LNCAP (cell line): ENCODE data around the gene LAMA5.

ENCODE experiments used
- CTCF ChIP-seq: fragments of 450-650 bp; IDR thresholded peaks from 2 replicates; pipeline ENCODE4 v1.5.1; 2017; ENCODE audit warnings: mild to moderate bottlenecking

LAMA5 gene

GRCh38 chr20:62294516-62294915, 72.6 kb downstream of the LAMA5 start:
- no peak for TF ChIP-seq CTCF

GRCh38 chr20:62293946-62294345, 73.2 kb downstream of the LAMA5 start:
- TF ChIP-seq CTCF, result no peak

- no peak for TF ChIP-seq CTCF
These were observed 73.9 kb downstream of the LAMA5 start for GRCh38 chr20:62293111-62293784.

GRCh38 chr20:62292108-62292507, 75.0 kb downstream of the LAMA5 start:
- TF ChIP-seq CTCF, result no peak

GRCh38 chr20:62291251-62292066, 75.7 kb downstream of the LAMA5 start:
- no peak for TF ChIP-seq CTCF

GRCh38 chr20:62289898-62290297, 77.2 kb downstream of the LAMA5 start:
- TF ChIP-seq CTCF, result no peak

GRCh38 chr20:62289131-62289530, 78.0 kb downstream of the LAMA5 start:
- TF ChIP-seq CTCF, result no peak
